Islet of Langerhans (tissue), 1 donor: ENCODE measurements around the gene CD200.
"Not testable (repeated sequence)": the region's sequence is repeated elsewhere in the genome, so short reads cannot be mapped to it uniquely, and the experiment has no call there.

Experiments
- FAIRE-seq: peaks from one replicate; lab custom pipeline; 2011; peaks lifted over from hg19 to GRCh38; lab: Jason Lieb, UNC

CD200 gene

DNA sequence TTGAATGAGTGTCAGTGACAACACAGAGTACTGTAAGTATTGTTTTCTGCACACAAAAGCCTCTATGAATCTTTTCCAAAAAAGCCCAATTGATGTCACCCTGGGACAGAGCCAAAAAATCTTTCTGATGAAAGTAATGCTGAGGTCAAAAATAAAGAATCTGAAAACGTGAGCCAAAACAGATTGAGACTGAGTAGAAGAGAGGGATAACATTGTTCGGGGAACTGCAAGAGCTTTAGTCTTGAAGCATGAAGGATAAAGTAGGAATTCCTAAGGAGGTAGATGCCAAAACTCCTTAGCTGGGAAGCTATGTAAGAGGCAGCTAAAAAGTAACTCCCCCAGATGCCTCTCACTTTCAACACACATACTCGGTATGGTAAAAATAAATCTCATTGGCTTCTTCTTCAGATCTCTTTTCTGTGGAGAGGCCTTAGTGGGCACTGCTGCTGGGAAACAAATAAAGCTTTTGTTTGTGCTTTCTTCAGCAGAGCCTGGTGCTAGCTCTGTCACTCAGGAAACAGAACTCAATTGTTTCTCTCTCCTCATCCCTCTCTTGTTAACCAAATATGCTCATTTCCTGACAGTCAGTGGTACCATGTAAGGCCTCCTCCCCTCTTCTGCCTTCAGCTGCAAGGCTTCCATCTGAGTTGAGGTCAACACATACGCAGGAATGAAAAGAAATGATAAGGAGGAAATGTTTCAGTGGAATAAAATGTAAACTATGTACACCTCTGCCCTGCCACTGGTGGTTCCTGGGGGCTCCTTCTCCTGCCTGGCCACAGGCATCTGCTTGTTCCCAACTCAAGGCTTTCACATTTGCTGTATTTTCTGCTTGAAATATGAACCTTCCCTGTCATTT is 58.1 kb downstream of the CD200 start:
- no peak for FAIRE-seq

DNA sequence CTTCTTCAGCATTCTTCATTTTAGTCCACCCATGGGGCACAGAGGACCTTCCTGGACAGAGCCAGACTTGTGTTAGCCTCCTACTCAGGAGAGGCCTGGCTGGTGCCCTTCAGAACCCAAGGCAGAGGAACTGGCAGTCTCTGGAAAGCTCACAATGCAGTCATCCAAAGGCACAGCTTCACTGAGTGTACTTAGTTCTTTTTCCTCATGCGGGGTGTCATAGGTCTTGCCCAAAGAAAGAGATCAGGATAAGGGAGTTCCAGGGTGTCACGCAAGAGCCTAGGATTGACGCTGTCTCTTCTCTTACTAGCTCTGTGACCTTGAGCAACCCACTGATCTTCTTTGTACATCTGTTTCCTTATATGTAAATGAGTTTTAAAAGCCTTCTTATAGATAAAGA is 58.7 kb downstream of the CD200 start:
- no peak for FAIRE-seq

DNA sequence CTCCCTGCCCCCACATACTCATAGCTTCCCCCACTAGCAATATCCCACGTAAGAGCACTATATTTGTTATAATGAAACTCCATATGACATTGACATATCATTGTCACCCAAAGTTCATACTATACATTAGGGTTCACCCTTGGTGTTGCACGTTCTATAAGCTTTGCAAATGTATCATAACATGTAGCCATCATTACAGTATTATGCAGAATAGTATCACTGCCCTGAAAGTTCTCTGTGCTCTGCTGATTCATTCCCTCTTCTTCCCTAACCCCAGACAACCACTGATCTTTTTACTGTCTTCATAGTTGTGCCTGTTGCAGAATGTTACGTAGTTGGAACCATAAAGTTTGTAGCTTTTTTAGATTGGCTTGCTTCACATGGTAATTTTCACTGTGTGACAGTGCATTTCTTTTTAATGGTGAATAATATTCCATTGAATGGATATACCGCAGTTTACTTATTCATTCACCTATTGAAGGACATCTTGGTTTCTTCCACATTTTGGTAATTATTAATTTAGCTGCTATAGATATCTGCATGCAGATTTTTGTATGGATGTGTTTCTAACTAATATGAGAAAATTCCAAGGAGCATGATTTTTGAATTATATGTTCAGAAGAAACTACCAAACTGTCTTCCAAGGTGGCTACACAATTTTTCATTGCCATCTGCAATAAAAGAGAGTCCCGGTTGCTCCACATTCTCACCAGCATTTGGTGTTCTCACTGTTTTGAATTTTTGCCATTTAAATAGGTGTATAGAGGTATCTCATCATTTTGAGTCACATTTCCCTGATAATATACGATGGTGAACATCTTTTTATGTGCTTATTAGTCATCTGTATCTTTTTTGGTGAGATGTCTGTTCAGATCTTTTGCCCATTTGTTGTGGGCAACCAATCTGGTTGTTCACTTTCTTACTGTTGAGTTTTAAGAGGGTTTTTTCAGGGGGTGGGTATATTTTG is 59.7 kb downstream of the CD200 start:
- no peak for FAIRE-seq

DNA sequence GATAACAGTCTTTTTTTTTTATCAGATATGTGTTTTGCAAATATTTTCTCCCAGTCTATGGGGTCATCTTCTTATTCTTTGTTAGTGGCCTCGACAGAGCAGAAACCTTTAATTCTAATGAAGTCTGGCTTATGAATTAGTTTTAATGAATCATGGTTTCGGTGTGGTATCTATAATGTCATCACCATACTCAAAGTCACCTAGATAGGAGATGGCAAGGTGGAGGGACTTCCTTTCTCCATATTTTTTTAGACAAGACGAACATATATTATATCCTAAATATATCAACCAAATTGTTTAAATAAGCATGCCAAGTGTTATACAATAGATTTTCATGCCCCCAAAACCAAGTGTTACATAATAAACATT is 60.4 kb downstream of the CD200 start:
- no peak for FAIRE-seq

DNA sequence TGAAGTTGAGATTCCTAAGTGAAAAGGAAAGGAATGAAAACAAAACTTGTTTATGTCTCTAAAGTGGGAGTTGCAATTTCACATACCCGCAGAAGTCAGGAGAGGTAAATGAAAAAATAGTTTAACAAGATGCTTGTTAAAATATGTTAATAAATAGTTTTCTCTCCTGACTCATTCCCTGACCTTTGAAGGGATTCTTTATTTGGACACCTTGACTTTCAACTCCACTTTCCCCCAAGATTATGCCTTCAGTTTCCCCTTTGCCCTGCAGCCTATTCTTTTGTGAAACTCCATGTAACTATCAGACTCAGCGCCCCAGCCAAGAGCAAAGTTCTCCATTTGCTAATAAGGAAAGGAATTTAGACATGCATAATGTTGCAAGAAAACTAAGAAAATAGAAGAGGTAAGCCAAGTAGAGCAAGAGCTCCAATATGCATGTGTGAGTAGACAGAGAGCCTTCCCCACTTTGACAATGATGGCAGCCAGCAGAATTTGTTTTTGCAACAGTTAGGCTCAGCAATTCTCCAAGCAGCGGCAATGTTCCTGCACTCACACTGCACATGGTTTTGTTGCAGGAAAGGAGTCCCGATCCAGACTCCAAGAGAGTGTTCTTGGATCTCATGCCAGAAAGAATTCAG is 61.2 kb downstream of the CD200 start:
- no peak for FAIRE-seq

DNA sequence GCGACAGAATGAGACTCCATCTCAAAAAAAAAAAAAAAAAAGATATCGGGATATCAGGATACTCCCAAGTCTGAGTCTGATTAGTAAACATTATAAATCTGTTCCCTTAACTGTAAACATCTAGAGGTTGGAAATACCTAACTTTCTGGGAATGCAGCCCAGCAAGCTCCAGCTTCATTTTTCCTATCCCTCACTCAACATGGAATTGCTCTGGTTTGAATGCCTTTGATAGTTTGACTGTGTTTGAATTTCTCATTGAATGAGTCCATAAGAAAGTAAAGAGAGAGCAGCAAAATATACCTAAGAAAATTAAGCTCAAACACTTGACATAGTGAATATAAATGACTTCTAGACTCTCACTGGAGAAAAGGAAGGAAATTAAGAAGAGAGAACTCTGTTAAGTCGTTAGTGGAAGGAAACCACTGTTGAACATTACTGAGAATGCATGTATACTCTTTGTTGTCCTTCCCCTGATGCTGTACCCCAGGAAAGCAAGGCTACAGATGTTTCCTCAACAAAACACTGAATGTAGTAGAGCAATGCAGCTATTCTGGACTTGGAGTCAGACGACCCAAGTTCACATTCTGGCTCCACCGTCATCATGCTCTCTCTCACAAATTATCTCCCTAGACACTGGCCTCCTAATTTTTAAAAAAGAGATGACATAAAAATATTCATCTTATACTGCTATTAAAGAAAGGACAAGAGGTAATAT is 62.4 kb downstream of the CD200 start:
- FAIRE-seq = no peak

DNA sequence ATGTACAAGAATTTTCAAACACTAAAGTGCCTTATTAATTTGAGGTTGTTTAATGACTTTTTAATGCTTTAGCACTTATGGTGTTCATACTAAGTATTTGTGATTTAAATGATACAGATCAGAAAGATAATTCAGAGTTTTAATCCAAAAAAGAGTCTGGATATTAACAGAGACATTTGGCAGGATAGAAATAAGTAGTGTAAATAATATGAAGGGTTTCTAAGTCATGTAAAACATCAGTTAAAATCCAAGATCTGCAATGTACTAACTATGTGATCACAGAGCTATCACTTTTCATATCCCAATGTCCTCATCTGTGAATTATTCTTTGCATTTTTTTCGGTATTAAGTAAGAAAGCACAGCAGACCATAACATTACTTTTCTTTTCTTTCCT is 62.9 kb downstream of the CD200 start:
- no peak for FAIRE-seq

DNA sequence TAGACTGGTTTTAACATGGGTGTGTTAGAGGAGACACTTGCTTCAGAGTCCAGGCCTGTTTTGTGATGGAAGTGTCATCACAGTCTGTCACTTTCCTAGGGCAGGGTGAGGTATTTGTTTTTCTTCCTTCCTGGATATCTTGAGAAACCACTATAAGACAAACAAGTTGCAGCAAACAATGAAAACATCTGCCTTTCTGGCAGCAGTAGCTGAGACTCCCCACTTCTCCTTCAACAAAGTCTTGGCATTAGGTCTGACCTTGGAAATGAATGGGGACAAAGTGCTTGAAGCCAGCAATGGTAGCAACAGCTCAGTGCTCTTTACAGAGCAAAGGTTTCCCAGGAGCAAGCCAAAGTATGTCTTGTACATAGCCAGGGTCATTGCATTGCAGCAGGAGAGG is 64.6 kb downstream of the CD200 start:
- no peak for FAIRE-seq

DNA sequence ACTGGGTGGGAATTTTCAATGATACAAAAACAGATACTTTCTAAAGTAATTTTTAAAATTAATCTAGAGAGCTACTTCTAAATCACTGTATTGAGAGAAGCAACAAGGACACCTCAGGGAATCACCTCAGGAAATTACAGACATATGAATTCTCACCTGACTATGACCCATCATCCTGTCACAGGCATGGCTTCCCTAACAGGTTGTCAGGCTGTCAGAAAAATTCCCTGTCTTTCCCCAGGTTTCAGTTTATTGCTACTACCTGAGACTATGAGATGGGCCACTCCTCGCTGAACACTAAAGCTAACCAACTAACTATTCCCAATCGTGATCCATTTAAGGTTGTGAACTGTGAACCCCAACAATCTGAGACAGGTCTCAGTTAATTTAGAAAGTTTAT is 66.1 kb downstream of the CD200 start:
- FAIRE-seq = no peak

DNA sequence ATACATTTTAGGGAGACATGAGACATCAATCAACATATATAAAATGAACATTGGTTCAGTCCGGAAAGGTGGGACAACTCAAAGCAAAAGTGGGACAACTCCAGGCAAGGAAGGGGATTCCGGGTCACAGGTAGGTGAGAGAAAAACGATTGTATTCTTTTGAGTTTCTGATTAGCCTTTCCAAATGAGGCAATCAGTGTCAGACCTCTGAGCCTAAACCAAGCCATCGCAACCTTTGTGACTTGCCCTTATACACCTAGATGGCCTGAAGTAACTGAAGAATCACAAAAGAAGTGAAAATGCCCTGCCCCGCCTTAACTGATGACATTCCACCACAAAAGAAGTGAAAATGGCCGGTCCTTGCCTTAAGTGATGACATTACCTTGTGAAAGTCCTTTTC is 66.6 kb downstream of the CD200 start:
- not testable (repeated sequence) for FAIRE-seq

DNA sequence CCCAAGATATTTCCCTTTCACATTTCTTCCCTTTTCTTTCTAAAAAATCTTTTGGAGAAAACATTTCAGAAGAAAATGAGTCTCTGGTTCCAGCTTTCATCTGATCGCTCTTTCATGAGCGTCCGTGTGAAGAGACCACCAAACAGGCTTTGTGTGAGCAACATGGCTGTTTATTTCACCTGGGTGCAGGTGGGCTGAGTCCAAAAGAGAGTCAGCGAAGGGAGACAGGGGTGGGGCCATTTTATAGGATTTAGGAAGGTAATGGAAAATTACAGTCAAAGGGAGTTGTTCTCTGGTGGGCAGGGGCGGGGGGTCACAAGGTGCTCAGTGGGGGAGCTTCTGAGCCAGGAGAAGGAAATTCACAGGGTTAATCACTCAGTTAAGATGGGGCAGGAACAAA is 67.4 kb downstream of the CD200 start:
- FAIRE-seq = not testable (repeated sequence)

DNA sequence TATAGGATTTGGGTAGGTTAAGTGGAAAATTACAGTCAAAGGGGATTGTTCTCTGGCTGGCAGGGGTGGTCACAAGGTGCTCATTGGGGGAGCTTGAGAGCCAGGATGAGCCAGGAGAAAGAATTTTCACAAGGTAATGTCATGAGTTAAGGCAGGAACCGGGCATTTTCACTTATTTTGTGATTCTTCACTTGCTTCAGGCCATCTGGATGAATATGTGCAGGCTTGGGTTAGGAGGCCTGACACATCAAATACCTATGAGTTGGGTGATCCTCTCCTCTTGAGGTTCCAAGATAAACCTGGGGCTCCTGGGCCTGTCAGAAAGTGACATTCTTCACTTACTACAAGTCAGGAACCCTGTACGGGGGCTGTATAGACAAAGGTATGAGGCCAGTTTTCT is 68.7 kb downstream of the CD200 start:
- no peak for FAIRE-seq

DNA sequence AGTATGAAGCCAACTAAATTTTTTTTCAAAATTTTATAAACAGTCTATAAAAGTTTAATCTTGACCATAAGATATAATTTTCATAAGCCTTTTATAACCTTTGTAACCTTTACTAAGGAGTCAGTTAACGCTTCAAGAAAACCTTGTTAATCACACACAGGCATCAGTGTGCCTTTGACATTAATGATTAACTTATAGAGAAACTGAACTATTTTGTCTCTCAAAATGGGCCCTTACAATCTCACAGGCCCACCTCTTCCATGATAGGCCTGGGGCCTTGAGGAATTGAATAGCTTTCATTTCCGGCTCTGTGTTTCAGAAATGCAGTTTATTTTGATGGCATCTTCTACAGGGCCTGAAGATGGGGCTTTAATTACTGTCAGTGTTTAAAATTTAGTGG is 70.1 kb downstream of the CD200 start:
- FAIRE-seq = no peak

DNA sequence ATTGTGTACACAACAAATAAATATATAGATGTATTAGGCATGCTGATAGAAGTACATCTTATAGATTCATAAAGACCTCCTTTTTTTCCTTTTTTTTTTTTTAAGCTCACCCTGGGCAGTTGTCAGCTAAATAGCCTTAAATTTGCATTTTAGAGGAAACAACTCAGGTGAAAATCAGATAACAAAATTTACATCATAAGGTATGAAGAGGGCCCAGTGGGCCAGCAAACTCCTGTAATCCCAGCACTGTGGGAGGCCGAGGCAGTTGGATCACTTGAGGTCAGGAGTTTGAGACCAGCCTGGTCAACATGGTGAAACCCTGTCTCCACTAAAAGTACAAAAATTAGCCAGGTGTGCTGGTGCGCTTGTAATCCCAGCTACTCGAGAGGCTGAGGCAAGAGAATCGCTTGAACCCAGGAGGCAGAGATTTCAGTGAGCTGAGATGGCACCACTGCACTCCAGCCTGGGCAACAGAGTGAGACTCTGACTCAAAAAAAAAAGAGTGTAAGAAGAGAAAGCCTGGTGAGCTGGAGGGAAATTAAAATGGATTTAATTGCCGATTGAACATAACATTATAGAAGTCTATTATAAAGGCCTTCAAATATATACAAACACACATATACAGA is 72.1 kb downstream of the CD200 start:
- FAIRE-seq = not testable (repeated sequence)

DNA sequence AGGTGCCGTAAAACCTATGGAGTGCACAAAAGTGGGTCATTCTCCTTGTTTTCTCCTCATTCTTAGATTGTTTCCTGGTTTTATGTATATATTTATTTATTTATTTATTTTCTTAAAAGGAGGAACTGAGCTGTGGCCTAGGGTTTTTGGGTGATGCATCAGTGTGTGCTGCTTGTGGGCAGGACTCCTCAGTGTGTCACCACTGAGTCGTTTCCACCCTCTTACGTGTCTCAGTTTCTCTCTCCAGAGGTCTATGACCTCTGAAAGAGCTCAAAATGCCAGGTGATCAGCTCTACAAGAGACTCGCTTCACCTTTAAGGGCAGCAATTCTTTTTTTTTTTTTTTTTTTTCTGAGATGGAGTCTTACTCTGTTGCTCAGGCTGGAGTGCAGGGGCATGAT is 72.9 kb downstream of the CD200 start:
- no peak for FAIRE-seq

DNA sequence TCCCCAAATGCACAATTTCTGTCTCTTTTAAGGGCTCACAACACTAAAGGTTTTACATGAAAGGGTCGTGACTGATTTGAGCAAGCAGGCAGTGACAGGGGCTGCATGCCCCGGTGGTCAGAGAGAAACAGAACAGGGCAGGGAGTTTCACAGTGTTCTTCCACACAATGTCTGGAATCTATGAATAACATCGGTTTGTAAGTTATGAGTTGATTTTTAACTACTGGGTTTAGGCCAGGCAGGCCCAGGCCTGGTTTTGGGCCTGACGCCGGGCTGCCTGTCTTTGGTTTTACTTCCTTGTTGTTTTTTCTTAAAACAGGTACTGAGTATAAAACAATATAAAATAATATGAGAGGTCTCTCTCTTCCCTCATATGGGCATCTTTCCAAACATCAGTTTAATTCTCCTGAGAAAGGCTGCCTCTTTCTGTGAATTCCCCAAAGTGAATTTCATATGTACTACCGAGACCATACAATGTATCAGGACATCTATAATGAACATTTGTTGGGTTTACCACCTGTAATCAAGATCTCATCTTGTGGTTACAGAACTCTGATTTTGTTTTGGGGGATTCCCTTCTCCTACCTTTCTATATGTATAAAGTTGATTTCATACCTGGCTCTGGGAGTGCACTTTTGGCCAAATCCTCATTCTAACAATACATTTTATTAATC is 74.4 kb downstream of the CD200 start:
- FAIRE-seq = no peak

DNA sequence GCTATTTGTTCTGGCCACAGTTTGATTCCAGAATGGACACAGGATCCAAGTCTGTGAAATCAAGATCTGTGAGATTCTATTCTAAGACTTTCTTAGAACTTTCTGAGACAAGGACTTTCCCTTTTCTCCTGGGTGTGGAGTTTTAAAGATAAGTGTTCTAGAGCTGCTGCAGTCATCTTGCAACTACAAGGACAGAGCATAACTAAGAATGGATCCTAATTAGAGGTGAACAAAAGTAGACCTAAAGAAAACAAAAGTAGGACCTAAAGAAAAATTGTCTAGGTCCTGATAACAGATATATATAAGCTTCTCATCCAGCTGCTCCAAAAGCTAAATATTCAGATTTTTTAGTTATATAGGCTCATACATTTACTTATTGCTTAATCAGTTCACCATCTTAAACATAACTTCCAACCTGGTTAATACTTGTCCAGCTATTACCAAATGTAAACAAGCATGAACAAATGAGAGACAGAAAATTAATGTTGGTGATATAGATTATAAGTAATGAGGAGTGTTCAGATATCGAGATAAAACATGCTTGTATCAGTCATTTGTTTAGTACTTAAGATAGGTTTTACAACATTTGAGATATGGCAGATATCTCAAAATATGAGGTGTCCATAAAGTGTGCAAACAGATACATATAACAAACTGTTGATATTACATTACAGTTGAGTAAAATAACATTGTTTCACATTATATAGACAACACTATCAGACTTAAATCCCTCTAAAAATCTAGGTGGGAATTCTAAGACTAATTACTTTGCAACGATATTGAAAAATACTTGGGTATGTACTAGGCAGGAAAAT is 75.1 kb downstream of the CD200 start:
- FAIRE-seq = no peak

DNA sequence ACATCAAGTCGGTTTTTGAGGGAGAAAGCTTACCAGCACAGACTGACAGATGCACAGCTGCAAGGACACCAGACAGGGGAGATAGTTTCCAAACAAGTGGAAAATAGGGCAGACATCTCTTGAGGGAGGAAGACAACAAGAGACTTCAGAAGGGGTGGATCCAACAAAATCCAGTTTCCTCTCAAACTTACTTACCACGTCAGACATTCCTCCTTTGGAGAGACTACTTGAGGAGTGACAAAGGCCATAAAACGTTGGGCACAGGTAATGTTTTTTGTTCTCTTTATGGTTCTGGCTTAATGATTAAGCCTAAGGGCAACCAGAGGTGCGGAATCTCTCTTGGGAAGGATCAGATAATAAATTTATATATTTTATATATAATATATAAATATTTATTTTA is 76.1 kb downstream of the CD200 start:
- FAIRE-seq = no peak

DNA sequence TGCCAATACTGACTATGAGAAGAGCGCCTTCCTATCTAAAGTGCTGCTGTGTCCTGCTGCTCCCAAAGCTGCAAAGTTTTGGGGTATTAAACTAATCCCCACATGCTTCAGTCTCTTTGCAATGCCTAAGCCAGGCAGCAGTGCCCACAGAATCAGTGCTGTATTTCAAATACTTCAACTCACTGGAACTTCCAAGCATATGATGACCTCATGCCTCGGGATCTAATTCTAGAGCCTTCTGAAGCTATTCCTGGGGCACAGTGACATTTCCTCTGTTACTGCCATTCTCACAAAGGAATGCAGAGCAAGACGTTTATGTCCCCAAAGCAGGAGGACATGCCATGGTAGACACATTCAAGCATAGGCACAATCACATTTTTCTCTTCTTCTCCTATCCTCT is 78.5 kb downstream of the CD200 start:
- no peak for FAIRE-seq
